Measurements from ENCODE around the gene IQCK. TPM values are rescaled to one million over a fixed set of nuclear protein-coding genes. Genes with fewer than 3 reads are reported as not detected.

The IQCK gene
- total RNA-seq, 1 donor from 2014 or later: 19.2 TPM

- Histone ChIP-seq H3K4me1 (peaks cover 27% of the 10 kb centered on the region), H3K36me3 (peaks cover 0 to 10% of the 10 kb centered on the region in 2 donors), H3K4me3 (peak overlapping the region; percentile 85 to 99), H3K27ac (peak overlapping the region; percentile 77), H3K27me3 (no peaks in the 10 kb centered on the region), H3K9me3 (no peaks in the 10 kb centered on the region)
- DNase-seq (ENCODE audit: extremely low spot score in 2 of 2): no peak
- intact Hi-C loops (cut with DNase I): loop anchor here (5.0 kb wide), 1 partner anchor 165 kb away; the partner anchor contains the start of gene GPRC5B
- TF ChIP-seq POLR2AphosphoS5 (IDR thresholded peaks at IDR 0.05; ENCODE audit: insufficient read depth in 1 of 2, low read depth in 1 of 2) (no peak), POLR2A (IDR thresholded peaks at IDR 0.05) (no peak), CTCF (IDR thresholded peaks at IDR 0.05) (no peak)
These were observed 757 bp upstream of the IQCK start for GRCh38 chr16:19717314-19717713.

- peak overlapping the region; percentile 77 for H3K27ac ChIP-seq
- H3K27me3 ChIP-seq: no peaks in the 10 kb centered on the region
- no peak for TF ChIP-seq POLR2A (IDR thresholded peaks at IDR 0.05)
- no peak for TF ChIP-seq POLR2AphosphoS5 (IDR thresholded peaks at IDR 0.05; ENCODE audit: insufficient read depth in 1 of 2, low read depth in 1 of 2)
- TF ChIP-seq CTCF (IDR thresholded peaks at IDR 0.05): no peak
- H3K4me1 ChIP-seq: peaks cover 27% of the 10 kb centered on the region
- H3K4me3 ChIP-seq: peak overlapping the region; percentile 85 to 99
- H3K9me3 ChIP-seq: no peaks in the 10 kb centered on the region
- DNase-seq (ENCODE audit: extremely low spot score in 2 of 2): no peak
- intact Hi-C loops (cut with DNase I): loop anchor here (5.0 kb wide), 1 partner anchor 164 kb away; the partner anchor contains the start of gene GPRC5B
- H3K36me3 ChIP-seq: peaks cover 0 to 10% of the 10 kb centered on the region in 2 donors
These were observed 524 bp downstream of the IQCK start for GRCh38 chr16:19718624-19718965.

- Histone ChIP-seq H3K36me3 (no peaks in the 10 kb centered on the region), H3K4me3 (no peak overlapping the region), H3K27ac (no peak overlapping the region), H3K9me3 (no peaks in the 10 kb centered on the region), H3K27me3 (no peaks in the 10 kb centered on the region), H3K4me1 (peaks cover 8% of the 10 kb centered on the region)
- TF ChIP-seq CTCF (IDR thresholded peaks at IDR 0.05): no peak
- TF ChIP-seq POLR2AphosphoS5 (IDR thresholded peaks at IDR 0.05; ENCODE audit: insufficient read depth in 1 of 2, low read depth in 1 of 2): no peak
- no peak for TF ChIP-seq POLR2A (IDR thresholded peaks at IDR 0.05)
- DNase-seq (ENCODE audit: extremely low spot score in 2 of 2): no peak
- intact Hi-C loops (cut with DNase I): no loop called here
These were observed 4.3 kb downstream of the IQCK start for GRCh38 chr16:19722269-19722952.

GRCh38 chr16:19722981-19723380 is 4.9 kb downstream of the IQCK start:
- no peaks in the 10 kb centered on the region for H3K9me3 ChIP-seq
- H3K27me3 ChIP-seq: no peaks in the 10 kb centered on the region
- H3K36me3 ChIP-seq: no peaks in the 10 kb centered on the region
- H3K4me3 ChIP-seq: no peak overlapping the region
- TF ChIP-seq POLR2AphosphoS5 (IDR thresholded peaks at IDR 0.05; ENCODE audit: insufficient read depth in 1 of 2, low read depth in 1 of 2) (no peak), CTCF (IDR thresholded peaks at IDR 0.05) (no peak), POLR2A (IDR thresholded peaks at IDR 0.05) (no peak)
- intact Hi-C loops (cut with DNase I): no loop called here
- no peak overlapping the region for H3K27ac ChIP-seq
- no peak for DNase-seq (ENCODE audit: extremely low spot score in 2 of 2)
- H3K4me1 ChIP-seq: peaks cover 8% of the 10 kb centered on the region

GRCh38 chr16:19728636-19728965 is 10.5 kb downstream of the IQCK start:
- H3K4me1 ChIP-seq: no peaks in the 10 kb centered on the region
- intact Hi-C loops (cut with DNase I): no loop called here
- no peak for DNase-seq (ENCODE audit: extremely low spot score in 2 of 2)
- TF ChIP-seq POLR2A (IDR thresholded peaks at IDR 0.05) (no peak), CTCF (IDR thresholded peaks at IDR 0.05) (no peak), POLR2AphosphoS5 (IDR thresholded peaks at IDR 0.05; ENCODE audit: insufficient read depth in 1 of 2, low read depth in 1 of 2) (no peak)
- H3K36me3 ChIP-seq: no peaks in the 10 kb centered on the region
- no peaks in the 10 kb centered on the region for H3K27me3 ChIP-seq
- no peak overlapping the region for H3K27ac ChIP-seq
- no peaks in the 10 kb centered on the region for H3K9me3 ChIP-seq
- H3K4me3 ChIP-seq: no peak overlapping the region

Data from vagina (tissue), 2 donors.